WI38 (cell line): ENCODE measurements around the gene NAALADL2.
A peak's percentile ranks its signal among the peaks of the same experiment; 100 is the strongest.

Source experiments
- H3K4me3 ChIP-seq: 2 replicates; pipeline ENCODE4 v1.5.1; 2011; ENCODE audit warnings: low read depth, mild to moderate bottlenecking, control low read depth, low read length
- CTCF ChIP-seq: IDR thresholded peaks from 2 replicates; pipeline ENCODE4 v1.5.1; 2012; ENCODE audit warnings: low read depth, mild to moderate bottlenecking, control low read depth, low read length

Gene NAALADL2

GRCh38 chr3:174862101-174862500 is 3.0 kb downstream of the NAALADL2 start:
- no peak for TF ChIP-seq CTCF

GRCh38 chr3:174862666-174863065 is 3.5 kb downstream of the NAALADL2 start:
- TF ChIP-seq CTCF, result no peak
- no peak overlapping the region for H3K4me3 ChIP-seq

More at GRCh38 chr3:174862101-174862500, 3.0 kb downstream of the NAALADL2 start:
- H3K4me3 ChIP-seq, result no peak overlapping the region

- TF ChIP-seq CTCF, result no peak
- H3K4me3 ChIP-seq, result no peak overlapping the region
Measured at GRCh38 chr3:174863488-174863887, 4.4 kb downstream of the NAALADL2 start.

GRCh38 chr3:174869448-174869847 is 10.3 kb downstream of the NAALADL2 start:
- no peak for TF ChIP-seq CTCF
- H3K4me3 ChIP-seq, result 0 out of 2 replicates have a peak overlapping the region, but pooled peaks have one; percentile 12

GRCh38 chr3:174873832-174874657 is 14.9 kb downstream of the NAALADL2 start:
- TF ChIP-seq CTCF, result no peak
- H3K4me3 ChIP-seq, result no peak overlapping the region

- TF ChIP-seq CTCF, result no peak
- no peak overlapping the region for H3K4me3 ChIP-seq
Measured at GRCh38 chr3:174882789-174883188, 23.7 kb downstream of the NAALADL2 start.

GRCh38 chr3:174883881-174884675 is 24.9 kb downstream of the NAALADL2 start:
- H3K4me3 ChIP-seq, result no peak overlapping the region
- TF ChIP-seq CTCF, result no peak
